Activated naive CD8-positive, alpha-beta T cell treated with anti-CD3 and anti-CD28 coated beads, Interleukin-2, amount 50 U/mL, for 16 hours (primary cell): ENCODE results near the gene ASCC1.

Experiments used
- DNase-seq: peaks from one replicate; pipeline ENCODE4 v3.0.0-alpha.2; 2020; ENCODE audit warnings: low read depth, low spot score

The ASCC1 gene

DNA sequence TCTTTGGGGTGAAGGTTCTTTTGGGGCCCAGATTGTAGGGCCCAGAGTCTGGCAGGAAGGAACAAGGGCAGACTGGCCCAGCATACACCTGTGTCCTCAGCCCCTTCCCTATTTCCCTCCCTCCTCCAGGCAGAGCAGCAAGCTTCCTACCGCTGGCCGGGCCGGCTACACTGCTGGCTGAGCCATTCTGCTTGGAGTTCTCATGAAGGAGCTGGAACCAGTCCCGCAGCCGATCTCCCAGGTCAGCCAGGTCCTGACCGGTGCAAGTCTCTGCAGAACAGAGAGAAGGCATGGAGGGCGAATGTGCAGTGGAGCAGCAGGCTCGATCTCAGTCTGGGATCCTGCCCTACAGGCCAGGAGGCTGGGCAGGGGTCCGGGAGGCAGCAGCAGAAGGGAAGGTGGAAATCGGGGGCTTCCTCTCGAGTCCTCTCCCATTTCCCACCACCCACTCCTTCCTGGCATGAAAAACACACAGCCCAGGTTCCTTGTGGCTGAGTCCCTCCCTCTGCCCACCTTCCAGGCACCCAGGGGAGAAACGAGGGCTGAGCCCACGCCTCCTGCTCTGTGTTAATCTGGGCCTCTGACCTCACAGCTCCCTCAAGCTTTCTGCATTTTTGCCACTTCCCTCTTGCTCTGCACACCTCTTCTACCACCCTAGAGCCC, 148.5 kb downstream of the ASCC1 start:
- DNase-seq, result no peak

DNA sequence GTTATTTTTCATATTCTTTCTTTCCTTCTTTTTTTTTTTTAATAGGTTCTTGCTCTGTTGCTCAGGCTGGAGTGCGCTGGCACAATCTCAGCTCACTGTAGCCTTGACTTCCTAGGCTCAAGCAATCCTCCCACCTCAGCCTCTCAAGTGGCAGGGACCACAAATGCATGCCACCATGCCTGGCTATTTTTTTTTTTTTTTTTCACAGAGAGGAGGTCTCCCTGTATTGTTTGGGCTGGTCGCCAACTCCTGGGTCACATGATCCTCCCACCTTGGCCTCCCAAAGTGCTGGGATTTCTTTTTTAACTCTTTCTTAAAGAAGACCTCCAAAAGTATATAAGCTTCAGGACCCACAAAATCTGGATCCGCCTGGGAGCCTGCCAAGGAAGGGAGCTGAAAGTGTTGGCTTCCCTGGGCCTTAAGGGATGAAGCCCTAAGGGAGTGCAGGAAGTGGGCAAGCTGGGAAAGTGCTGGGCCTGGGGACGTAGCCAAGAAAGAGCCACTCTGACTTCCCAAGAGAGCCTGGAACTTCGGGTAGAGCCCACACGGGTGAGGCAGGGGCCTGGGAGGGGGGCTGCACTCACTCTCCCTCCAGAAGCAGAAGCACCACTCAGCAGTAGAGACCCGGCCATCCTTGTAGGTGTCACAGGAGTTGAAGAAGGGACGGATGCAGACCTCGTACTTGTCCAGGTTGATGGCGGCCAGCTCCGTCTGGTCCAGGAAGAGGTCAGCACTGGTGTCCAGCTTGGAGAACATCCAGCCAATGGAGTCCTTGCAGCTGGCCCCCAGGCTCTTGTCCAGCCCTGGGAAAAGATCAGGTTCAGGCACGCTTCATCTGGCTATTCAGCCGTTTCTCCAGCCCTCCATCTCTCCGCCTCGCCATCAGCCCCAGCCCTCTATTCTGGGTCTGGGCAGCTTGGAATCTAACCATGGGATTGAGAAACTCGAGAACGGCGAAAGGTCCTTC, 149.5 kb downstream of the ASCC1 start:
- DNase-seq, result no peak

DNA sequence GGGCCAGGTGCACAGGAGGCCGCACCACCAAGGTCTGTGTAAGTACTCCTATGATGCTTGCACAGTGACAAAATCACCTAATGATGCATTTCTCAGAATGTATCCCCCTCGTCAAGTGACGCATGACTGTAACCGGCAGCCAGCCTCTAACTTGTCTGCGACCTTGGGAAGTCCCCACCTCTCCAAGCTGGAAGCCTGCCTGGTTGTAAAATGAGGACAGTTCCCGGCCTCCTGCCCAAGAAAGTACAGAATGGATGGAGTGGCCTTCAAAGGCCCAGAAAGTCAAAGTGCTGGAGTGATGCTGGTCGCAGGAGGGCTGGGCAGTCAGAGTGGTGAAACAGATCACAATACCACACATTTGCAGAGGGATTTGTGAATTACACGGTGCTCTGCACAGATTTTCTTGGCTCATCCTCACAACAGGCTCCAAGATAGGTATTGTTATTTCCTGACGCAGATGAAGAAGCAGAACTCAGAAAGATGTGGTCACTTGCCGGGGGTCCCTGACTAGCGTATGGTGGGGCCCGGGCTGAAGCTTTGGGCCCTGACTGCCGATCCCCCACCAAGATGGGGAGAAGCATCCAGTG, 150.5 kb downstream of the ASCC1 start:
- DNase-seq, result no peak

DNA sequence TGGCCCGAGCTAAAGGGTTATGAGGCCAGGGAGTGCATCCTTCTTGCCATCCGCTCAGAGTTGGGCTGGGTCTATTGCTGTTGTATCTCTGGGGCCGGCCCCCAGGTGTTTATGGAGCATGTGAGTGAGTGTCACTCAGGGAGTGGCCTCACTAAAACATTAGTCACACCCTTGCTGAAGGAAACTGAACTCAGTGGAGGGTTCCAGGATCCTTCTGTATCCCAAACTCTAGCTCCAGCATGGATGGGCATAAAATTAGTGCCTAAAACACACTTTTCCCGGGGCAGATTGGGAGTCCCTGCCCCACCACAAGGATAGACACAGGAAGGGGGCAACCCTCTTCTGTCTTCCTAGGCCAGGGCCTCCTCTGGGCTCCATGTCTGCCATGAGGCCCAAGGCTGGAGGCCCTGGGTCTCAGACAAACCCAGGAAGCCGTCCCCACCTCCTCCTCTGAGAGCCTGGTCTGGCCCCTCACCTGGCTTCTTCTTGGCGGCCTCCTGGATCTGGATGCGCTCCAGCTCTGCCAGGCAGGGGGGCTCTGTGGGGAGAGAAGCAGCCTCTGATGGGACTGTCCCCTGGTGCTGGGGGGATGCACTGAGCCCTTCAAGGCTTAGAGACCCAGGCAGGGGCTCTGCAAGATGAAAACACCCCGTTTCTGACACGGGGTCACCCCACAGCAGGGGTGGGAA, 152.2 kb downstream of the ASCC1 start:
- no peak for DNase-seq

DNA sequence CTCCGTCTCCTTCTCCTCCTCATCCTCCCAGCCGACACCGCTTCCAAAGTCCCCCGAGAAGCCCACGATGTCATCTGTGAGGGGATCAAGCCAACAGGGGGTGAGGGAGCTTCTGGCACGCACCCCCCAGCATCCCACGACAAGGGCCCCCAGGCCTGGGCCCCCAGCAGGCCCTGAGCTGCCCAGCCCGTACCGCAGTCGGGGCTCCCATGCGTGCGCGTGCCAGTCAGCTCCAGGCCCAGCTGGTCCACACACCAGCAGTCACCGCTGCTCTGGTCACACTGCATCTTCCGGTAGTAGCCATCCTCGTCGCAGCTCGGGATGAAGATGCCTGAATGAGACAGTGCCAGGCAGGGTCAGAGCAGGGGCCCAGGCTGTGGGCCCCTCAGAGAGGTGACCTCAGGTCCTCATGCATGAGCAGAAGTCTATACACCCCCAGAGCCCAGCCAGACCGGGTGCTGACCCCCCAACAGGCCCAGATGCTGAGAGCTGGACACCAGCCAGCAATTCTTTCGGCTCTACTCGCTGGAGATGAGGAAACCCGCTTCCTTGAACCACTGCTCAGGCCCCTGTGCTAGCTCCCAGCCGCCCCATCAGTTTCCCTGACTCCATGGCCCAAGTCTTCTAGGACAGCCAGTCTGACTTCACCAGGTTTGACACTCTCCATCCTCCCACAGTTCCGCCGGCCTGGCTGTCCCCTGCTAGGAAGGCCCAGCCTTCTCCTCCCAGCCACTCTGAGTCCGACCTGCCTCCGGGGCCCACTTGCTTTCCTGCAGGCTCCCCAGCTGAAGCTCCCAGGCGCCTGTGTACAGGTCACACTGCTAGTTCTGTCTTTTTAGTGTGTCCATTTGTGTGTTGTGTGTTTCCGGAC, 153.0 kb downstream of the ASCC1 start:
- DNase-seq, result no peak

DNA sequence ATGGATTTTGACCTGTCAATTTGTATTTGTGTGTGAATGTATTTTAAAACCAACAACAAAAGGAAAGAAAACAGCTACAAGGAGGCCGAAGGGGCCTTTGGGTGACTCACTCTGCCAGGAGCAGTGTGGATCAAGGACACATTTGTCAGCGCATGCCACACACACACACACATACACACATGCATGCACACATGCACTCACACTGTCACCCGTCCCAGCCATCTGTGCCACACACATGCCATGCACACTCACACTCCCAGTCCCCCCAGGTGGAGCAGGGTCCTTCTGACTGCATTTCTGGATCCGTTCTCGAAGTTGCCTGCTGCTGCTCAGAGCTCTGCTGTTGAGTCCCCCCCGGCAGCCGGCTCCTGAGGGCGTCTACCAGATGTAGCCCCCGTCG, 153.7 kb downstream of the ASCC1 start:
- DNase-seq, result no peak

DNA sequence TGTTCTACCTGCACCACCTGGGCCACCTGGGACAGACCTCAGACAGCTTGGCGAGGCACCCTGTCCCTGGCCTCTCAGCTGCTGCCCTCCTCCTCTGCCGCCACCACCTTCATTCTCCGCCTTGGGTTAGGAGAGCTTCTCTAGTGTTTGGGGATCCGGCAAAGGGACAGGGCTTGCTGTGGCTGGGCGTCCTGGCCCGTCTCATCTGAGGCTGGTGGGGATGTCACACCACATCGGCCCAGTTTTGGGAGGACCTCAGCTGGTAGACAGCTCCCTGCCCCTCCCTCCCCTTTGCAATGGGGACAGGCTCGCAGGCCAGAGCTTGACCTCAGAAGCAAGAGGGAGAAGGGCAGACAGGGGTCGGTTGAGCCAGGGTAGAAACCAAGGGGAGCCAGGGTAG, 154.1 kb downstream of the ASCC1 start:
- DNase-seq, result no peak

DNA sequence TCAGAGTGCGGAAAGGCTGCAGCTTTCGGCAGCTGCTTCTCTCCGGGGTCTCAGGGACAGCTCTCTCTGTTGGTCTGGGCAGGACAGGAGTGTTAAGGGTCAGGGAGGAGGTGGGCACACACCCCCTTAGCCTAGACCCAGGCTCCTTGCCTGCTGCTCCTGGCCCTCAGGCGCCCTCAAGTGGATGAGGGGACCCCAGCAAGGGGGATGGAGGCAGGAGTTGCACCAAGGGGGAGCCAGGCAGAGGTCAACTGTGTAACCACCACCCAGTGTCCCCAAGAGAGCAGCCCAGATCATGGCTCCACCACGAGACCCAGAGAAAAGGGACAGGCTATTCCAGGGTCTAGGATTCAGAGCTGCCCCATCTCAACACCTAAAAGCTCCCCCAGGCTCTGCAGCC, 154.6 kb downstream of the ASCC1 start:
- no peak for DNase-seq

DNA sequence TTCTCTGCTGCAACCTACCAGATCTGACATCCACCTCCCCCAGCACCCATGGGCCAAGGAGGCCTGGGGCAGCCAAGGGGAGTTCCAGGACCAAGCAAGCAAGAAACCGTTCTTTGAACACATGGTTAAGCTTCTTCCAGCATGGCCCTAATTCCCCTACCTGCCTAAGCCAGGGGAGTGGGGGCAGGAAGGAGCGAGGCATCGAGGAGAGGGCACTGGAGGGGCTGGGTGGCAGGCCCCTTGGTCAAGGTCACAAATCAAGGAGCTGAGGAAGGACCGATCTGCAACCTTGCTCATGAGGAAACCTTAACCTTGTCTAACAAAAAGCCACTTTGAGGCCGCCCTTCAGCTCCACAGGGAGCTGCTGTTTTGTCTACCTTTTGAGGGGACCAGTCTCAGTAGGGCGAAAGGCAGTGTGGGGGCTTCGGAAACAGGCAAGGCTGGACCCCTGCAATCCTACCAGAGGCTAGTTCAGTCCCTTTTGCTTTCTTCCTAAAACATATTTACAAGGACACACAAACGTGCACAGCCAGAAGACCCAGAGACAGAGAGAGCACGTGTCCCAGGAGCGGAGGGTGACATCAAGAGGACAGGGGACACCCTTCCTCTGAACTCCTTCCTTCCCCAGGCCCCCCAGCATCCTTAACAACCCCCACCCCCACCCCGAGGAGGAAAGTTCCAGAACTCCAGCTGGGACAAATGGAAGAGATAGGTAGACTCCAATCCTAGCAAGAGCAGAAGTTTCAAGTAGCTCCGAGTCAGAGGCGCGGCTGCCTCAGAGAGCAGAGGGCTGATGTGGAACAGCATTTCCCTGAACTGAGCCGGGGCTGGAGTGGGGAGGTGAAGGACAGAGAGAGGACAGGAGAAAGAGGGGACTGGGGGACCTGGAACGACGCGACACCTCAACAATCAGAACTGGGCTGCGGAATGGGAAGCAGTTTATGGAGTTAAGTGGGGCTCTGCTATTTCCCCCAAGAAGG, 155.9 kb downstream of the ASCC1 start:
- DNase-seq, result no peak

DNA sequence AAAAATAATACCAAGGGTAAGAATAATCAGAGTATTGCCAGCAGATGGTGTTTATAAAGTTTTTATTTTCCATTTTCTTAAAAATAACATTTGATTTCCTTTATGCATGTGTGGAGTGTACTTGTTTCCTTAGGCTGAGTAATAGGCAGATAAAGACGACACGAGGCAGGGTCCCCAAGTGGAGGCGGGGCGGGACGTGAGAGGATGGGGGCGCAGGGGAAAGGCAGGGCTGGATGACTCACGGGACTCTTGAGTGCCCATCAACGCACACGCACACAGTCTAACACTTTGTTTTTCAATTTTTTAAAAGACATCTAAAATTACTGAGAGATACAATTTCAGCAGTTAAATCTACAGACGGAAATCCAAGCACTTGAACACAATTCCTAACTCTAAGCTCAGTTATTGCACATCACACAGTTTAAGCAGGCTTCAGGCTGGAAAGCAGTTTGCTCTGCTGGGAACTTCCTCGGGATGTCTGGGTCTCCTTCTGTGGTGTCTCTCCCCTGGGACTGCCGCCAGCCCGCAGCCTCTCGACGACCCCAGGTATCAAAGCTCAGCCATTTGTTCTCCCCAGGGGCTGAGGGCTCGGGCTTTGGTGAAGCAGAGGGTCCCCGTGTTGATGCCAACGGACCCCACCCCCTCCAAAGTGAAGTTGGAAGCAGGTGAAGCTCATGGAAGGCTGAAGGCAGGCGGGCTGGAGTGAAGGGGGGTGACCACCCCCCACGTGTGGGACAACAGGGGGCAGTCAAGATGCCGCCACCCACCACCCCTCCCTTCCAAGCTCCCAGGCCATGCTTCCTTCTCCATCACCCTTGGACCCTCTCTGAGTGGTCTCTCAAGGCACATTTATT, 156.9 kb downstream of the ASCC1 start:
- peak; percentile 27 for DNase-seq

DNA sequence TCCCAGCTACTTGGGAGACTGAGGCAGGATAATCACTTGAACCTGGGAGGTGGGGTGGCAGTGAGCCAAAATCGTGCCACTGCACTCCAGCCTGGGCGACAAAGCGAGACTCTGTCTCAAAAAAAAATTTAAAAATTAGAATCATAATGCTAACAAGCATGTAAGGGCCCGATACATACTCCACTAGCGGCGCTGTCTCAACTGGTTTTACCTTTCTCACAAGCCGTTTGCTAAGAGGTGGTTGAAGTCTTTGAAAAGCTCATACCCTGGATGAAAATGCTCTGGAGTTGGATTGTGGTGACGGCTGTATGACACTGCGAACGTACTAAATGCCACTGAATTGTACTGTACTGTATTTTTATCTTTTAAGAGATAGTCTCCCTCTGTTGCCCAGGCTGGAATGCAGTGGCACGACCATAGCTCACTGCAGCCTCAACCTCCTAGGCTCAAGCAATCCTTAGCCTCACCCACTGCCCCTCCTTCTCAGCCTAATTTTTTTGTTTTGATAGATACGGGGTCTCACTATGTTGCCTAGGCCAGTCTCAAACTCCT, 157.7 kb downstream of the ASCC1 start:
- no peak for DNase-seq

DNA sequence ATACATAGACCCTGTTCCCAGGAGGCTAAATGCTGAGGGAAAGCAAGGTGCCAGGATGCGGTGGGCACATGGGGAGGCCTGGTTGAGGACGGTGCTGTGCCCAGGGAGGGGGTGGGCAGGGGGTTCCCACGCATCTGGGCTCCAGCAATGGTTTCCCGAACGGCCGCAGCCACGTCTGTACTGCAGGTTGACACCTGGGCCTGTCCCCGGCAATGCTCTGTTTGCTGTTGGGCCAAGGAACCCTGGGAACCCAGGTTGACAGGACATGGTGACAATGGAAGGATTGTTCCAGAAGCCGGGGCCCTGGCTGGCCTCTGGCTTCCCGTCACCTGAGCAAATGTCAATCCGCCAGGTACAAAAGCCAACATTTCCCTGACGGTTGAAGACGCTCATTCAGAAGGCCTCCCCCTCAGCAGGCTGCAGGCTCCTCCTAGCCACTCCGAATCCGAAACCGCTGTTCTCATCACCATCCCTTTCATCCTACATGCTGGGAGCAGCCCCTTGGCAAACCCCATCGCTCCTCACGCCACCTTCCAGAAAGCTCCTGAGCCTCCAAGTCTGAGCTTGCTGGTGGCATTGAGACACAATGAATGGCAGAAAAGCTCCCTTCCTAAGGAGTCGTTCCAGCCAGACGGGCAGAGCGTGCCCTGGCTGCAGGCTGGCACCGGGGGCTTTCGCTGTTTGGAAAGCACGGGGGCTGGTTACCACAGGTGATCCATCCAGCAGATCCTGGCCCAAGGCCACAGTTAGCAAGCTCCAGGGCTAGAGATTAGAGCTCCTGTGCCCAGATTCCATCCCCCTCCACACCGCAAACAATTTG, 158.9 kb downstream of the ASCC1 start:
- DNase-seq, result no peak

DNA sequence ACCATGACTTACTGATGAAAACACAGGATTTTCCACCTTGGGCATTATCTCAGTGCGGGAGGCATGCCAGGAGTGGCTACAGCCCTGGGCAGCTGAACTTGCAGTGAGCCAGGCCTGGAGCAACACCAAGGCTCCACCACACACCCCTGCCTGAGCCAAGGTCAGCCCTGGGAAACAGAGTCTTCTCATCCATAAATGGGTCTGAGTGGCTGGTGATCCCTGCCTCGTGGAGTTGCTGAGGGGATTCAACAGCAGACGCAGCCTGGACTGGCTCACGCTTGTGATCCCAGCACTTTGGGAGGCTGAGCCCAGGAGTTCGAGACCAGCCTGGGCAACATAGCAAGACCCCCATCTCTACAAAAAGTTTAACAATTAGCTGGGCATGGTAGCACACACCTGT, 160.0 kb downstream of the ASCC1 start:
- no peak for DNase-seq

DNA sequence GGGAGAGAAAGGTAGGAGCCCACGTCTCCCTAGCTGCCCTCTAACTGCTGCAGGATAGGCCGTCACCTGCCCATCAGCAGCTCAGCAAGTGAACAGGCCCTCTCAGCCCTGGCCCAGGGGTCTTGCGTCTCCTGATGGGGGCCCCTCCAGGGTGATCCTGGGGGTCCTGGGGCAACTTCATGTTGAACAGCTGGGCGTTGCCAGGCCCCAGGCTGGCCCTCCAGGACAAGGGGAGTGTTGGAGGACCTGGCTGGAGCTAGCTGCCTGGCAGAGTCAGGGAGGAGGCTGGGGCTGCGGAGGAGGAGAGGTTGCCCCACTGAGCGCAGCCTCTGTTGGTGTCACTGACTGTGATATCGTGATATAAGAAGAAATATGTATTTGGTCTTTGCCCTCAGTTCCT, 162.4 kb downstream of the ASCC1 start:
- no peak for DNase-seq

DNA sequence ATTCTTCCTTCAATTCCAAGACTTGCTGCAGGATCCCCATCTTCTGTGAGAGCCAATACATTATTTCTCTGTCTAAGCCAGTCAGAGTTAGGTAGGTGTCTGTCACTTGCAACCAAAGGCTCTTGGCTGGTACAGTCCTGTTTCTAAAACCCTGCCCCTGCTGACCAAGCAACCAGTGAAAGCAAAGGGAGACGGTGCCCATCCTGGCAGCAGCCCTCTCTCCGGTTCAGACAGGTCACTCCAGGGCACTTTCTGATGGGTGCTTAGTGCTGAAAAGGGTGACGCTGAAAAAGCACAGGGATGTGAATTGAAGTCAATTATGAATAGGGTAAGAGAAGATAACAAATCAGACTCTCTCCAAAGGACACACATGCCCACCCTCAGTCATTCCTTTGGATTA, 165.2 kb downstream of the ASCC1 start:
- no peak for DNase-seq

DNA sequence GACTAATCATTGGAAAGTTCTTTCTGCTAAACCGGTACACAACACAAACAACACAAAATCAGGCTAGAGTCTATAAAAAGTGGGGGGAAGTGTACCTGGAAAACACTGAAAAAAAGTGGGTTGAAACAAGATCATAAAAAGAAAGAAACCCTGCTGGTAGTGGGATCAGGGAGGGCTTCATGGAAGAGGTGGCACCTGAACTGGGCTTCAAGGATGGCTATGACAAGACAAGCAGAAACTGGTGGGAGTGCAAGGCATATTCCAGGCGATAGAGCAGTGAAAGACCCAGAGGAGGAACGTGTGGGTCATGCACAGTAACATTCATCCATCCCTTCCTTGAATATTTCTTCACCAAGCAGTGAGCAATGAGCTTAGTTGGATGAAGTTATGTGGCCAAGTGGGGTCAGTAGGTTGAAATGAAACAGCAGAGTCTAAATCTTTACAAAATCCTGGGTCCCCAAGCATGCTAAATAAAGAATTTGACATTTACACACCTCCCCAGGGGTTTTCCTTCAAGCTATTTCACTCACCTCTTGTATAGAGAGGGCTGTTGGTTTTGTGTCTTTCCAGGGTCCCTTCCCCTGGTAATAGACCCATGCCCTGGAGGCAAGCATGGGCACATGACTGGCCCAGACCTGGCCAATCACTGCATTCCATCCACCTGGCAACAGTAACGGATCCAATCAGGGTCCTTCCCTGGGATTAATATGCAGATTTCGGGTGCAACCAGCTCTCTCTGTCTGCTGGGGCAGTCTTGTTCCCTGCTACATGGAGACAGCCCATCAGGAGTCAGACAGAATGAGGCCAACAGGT, 165.9 kb downstream of the ASCC1 start:
- no peak for DNase-seq

DNA sequence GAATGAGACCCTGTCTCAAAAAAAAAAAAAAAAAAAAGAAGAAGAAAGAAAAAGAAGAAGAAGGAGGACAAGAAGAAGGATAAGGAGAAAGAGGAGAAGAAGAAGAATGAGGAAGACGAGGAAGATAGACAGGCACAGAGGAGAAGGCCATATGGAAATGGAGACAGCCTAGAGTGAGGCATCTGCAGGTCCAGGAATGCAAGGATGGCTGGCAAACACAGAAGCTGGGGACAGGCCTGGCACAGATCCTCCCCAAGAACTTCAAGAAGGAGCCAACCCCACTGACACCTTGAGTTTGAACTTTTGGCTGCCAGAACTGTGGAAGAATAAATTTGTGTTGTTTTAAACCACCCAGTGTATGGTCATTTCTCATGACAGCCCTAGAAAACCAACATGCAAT, 166.6 kb downstream of the ASCC1 start:
- DNase-seq, result no peak
